SK-N-SH treated with all-trans-retinoic acid at 6 μM for 48 hours (cell line): ENCODE measurements around the gene CAPN13.

ENCODE experiments used
- ISL1 ChIP-seq: fragments of 250-450 bp; sonication (Bioruptor Pico); IDR thresholded peaks from 2 replicates; pipeline ENCODE4 v2.1.2; 2022; ENCODE audit warnings: mild to moderate bottlenecking, moderate library complexity
- OSR1 ChIP-seq: fragments of 250-450 bp; sonication (Bioruptor Pico); IDR thresholded peaks from 2 replicates; pipeline ENCODE4 v1.8.0; 2022; ENCODE audit warnings: moderate library complexity, mild to moderate bottlenecking, inconsistent platforms
- TOX ChIP-seq: fragments of 250-450 bp; sonication (Bioruptor Pico); IDR thresholded peaks from 2 replicates; pipeline ENCODE4 v1.8.0; 2021; ENCODE audit warnings: mild to moderate bottlenecking, moderate library complexity, borderline replicate concordance
- ZFP3 ChIP-seq: fragments of 250-450 bp; sonication (Bioruptor Pico); IDR thresholded peaks from 2 replicates; pipeline ENCODE4 v1.5.0; 2020; ENCODE audit warnings: mild to moderate bottlenecking, moderate library complexity
- TF ChIP-seq, protein P1 (sequence below): fragments of 250-450 bp; sonication (Bioruptor Pico); IDR thresholded peaks from 2 replicates; pipeline ENCODE4 v1.5.1; 2020; ENCODE audit warnings: low read depth, mild to moderate bottlenecking, moderate library complexity
- TF ChIP-seq, protein P2 (sequence below): fragments of 250-450 bp; sonication (Bioruptor Pico); IDR thresholded peaks from 2 replicates; pipeline ENCODE4 v1.8.0; 2020; ENCODE audit warnings: mild to moderate bottlenecking, moderate library complexity, borderline replicate concordance
- TF ChIP-seq, protein P3 (sequence below): fragments of 250-450 bp; sonication (Bioruptor Pico); IDR thresholded peaks from 2 replicates; pipeline ENCODE4 v1.5.1; 2021; ENCODE audit warnings: mild to moderate bottlenecking, moderate library complexity

DNA sequence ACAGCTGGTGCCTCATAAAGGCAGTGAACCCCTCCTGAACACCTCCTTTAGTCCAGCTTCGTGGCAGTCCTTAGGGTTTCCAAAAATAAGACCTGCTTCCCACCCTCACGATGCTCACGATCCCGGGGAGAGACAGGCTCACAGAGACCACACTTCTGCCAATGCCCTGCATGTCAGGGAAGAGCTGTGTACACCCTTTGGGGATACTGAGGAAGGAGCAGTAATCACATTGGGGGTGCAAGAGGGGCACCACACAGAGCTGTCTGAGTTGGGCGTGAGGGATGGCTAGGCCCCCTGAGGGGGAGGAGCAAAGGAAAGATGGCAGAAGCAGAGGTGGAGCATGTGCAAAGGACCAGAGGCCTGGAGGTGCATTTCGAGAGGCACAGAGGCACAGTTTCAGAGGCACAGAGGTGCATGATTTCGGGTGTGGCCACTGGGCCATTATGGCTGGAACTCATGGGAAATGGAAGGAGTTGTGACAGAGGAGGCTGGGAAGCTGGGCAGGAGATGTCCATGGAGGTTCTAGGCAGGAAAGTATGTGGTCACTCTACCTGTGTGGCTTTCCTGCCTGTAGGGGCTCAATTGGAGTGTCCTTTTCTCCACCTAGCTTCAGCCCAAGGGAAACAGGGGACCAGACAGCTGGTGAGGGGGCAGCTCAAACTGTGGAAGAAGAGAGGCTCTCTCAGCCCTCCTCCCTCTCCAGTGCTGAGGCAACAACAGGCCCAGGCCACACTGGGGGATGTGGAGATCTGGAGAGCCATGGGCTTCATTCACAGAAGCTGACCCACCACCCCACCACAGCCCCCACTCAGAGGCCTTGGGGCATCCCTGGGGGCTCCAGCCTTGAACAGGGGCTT is 115.9 kb downstream of the CAPN13 start:
- TF ChIP-seq, protein P1, sequence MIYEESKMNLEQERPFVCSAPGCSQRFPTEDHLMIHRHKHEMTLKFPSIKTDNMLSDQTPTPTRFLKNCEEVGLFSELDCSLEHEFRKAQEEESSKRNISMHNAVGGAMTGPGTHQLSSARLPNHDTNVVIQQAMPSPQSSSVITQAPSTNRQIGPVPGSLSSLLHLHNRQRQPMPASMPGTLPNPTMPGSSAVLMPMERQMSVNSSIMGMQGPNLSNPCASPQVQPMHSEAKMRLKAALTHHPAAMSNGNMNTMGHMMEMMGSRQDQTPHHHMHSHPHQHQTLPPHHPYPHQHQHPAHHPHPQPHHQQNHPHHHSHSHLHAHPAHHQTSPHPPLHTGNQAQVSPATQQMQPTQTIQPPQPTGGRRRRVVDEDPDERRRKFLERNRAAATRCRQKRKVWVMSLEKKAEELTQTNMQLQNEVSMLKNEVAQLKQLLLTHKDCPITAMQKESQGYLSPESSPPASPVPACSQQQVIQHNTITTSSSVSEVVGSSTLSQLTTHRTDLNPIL, result no peak
- TF ChIP-seq, protein P2, sequence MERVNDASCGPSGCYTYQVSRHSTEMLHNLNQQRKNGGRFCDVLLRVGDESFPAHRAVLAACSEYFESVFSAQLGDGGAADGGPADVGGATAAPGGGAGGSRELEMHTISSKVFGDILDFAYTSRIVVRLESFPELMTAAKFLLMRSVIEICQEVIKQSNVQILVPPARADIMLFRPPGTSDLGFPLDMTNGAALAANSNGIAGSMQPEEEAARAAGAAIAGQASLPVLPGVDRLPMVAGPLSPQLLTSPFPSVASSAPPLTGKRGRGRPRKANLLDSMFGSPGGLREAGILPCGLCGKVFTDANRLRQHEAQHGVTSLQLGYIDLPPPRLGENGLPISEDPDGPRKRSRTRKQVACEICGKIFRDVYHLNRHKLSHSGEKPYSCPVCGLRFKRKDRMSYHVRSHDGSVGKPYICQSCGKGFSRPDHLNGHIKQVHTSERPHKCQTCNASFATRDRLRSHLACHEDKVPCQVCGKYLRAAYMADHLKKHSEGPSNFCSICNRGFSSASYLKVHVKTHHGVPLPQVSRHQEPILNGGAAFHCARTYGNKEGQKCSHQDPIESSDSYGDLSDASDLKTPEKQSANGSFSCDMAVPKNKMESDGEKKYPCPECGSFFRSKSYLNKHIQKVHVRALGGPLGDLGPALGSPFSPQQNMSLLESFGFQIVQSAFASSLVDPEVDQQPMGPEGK (CRISPR knock-in tag), result no peak
- TF ChIP-seq ZFP3 (CRISPR knock-in tag) (no peak), OSR1 (no peak), ISL1 (CRISPR knock-in tag) (no peak), TOX (CRISPR knock-in tag) (no peak)
- TF ChIP-seq, protein P3, sequence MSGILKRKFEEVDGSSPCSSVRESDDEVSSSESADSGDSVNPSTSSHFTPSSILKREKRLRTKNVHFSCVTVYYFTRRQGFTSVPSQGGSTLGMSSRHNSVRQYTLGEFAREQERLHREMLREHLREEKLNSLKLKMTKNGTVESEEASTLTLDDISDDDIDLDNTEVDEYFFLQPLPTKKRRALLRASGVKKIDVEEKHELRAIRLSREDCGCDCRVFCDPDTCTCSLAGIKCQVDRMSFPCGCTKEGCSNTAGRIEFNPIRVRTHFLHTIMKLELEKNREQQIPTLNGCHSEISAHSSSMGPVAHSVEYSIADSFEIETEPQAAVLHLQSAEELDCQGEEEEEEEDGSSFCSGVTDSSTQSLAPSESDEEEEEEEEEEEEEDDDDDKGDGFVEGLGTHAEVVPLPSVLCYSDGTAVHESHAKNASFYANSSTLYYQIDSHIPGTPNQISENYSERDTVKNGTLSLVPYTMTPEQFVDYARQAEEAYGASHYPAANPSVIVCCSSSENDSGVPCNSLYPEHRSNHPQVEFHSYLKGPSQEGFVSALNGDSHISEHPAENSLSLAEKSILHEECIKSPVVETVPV (CRISPR knock-in tag), result no peak
